GM19467 (cell line): ENCODE measurements around the gene ZNF513.

Experiments
- ATAC-seq: cut with Tn5 transposase; IDR thresholded peaks from one replicate; pipeline ENCODE4 v1.9.1; 2021; ENCODE audit warnings: mild to moderate bottlenecking, moderate library complexity; ENCODE audit not compliant: unreplicated experiment

The ZNF513 gene

DNA sequence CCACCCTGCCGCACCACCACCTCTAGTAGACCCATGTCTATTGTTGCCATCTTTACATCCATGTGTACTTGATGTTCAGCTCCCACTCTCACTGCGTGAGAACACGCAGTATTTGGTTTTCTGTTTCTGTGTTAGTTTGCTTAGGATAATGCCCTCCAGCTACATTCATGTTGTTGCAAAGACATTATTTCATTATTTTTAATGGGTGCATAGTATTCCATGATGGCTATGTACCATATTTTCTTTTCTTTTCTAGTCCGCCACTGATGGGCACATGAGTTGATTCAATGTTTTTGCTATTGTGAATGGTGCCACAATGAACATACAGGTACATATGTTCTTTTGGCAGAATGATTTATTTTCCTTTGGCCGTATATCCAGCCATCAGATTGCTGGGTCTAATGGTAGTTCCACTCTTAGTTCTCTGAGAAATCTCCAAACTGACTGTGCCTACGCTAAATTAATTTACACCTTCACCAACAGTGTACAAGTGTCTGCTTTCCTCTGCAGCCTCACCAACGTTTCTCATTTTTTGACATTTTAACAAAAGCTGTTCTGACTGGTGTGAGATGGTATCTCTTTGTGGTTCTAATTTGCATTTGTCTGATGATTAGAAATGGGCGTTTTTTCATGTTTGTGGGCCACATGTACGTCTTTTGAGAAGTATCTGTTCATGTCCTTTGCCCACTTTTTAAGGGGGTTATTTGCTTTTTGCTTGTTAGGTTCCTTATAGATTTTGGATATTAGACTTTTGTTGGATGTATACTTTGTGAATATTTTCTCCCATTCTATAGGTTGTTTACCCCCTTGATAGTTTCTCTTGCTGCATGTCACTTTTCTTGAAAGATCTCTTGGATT is 10.5 kb upstream of the ZNF513 start:
- no peak for ATAC-seq

GRCh38 chr2:27381577-27382181 is 1.1 kb upstream of the ZNF513 start:
- no peak for ATAC-seq

DNA sequence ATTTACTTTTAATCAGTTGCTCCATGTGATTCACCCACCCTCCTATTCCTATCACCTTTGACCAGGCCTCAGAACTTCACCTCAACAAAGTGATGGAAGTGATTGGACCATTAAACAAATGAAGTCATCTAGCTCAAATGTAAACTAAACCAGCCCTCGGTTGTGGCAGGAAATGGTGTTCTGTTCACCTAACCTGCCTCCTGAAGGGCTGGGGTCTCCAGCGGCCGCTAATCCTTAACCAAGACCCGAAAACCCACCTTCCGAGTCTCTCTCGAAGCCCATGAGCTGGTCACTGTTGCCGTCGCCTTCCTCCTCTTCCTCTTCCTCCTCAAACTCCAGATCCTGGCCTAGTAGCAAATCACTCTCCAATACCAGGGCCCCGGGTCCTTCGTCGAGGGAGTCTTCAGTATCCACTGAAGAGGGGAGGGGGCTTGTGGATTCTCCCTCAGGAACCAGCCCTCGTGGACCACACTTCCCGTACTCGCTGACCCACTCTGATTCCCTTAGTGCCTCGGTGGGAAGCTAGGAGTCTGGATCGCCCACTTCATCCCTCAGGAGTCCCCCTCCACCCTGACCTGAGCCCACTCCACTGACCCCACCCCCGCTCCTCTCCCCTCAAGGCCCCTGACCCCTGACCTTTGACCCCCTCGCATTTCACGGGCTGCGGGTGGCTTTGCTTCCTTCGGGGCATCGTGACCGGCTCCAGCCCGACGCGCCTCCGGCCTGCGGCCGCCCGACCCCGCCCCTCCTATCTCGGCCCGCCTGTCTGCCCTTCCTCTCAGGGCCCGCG is 503 bp downstream of the ZNF513 start:
- no peak for ATAC-seq

DNA sequence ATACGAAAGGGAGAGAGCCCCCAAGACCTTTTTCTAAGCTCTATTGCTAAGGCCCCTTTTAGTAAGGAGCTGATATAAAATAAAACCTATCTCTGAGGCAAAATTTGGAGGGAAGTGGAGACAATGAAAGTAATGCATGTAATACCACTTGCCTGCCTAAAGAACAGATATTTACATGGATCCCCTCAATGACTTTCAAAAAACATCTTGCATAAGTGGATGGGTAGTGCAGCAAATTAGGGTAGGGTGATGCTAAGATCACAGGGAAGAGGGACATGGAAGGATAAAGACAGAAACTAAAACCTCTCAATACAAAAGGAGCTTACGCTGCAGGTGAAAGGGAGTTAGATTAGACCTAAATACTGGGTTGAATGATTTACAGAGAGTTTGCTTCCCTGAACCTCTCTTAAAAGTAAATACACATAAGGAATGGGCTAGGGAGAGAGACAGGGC is 1.1 kb downstream of the ZNF513 start:
- ATAC-seq: no peak

DNA sequence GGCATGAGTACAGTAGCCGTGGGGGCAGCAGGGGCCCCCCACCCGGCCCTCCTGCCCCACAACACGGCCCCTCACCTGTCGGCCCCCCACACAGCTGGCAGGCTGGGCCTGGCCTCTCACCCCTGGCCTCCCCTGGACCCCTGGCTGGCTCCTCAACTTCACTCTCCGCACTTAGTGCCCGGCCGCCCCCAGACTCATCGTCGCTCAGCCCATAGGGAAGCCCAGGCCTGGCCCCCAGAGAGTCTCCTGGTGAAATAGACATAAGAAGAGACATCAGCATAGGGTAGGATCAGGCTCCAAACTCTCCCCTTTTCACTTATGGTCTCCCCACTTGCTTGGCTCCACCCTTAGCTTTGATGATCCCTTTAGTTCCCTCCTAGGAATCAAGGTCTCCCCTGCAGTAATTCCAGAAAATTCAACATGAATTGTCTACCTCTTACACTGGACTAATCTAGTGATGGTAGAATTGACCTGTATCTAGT is 1.7 kb downstream of the ZNF513 start:
- ATAC-seq: no peak

DNA sequence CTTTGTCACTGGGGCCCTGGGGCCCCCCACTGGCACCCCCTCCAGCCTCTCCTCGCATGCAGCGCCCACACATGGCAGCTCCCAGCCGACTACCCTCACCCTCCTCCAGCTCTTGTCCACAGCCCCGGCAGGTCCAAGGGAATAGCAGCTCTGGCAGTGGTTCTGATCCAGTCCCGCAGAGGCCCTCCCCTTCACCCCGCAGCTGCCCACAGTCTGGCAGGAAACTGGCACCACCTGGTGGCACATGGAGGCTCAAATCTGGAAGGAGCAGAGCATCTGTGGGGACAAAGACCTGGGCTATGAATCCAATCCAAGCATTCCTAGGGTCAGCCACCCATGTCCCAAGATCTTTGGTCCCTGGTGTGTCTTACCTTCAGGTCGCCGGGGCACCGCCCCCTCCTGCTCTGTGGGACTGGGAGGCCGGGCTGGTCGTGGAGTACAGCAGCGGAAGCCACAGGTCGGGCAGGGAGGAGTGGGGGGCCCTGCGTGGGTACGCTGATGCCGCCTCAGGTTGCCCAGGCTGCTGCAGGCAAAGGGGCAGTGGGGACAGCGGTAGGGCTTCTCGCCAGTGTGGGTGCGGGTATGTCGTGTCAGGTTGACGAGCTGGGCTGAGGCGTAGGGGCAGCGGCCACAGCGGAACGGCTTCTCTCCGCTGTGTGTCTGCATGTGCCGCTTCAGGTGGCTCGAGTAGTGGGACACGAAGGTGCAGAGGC is 2.3 kb downstream of the ZNF513 start:
- ATAC-seq: no peak

DNA sequence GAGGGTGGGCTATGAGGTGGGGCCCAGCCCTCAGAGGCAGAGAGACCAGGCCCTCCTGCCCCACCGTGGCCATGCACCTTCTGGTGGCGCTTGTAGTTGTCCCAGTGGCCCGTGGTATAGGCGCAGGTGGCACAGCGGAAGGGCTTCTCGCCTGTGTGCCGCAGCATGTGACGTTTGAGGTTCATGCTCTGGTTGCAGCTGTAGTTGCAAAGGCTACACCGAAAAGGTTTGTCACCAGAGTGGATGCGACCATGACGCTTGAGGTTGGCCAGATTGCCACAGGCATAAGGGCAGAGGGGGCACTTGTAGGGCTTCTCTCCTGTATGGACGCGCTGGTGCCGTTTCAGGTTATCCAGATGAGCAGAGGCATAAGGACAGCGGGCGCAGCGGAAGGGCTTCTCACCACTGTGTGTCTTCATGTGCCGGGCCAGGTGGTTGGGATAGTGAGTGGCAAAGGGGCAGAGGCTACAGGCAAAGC is 2.9 kb downstream of the ZNF513 start:
- no peak for ATAC-seq

- ATAC-seq: no peak
Observed at GRCh38 chr2:27376866-27377617, 3.5 kb downstream of the ZNF513 start.

DNA sequence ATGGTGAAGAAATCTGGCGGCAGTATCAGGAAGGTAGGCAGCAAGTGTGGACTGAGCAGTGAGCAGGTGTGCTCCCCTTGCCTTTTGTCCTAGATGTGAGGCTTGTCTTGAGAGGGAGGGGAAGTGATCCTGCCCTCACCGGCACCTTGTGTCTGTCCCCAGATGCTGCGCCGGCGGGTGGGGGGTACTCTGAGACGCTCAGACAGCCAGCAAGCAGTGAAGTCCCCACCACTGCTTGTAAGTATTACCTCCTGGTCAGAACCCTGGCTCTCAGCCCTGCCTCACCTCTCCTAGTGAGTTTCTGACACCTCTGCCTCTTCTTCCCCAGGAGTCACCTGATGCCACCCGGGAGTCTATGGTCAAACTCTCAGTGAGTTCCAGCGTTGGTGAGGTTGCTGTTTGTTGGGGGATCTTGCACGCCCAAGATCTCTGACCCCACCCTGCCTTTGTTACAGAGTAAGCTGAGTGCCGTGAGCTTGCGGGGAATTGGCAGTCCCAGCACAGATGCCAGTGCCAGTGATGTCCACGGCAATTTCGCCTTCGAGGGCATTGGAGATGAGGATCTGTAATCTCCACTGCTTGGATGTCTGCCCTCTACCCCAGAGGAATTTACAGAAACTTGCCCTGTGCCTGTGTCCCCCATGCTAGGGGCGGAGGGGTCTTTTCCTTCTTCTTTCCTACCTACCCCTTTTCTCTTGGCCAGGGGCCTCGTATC is 4.2 kb downstream of the ZNF513 start:
- no peak for ATAC-seq

- no peak for ATAC-seq
Observed at GRCh38 chr2:27375513-27376099, 4.9 kb downstream of the ZNF513 start.

GRCh38 chr2:27373567-27373966 is 7.0 kb downstream of the ZNF513 start:
- ATAC-seq: no peak

GRCh38 chr2:27372937-27373336 is 7.6 kb downstream of the ZNF513 start:
- ATAC-seq: no peak

DNA sequence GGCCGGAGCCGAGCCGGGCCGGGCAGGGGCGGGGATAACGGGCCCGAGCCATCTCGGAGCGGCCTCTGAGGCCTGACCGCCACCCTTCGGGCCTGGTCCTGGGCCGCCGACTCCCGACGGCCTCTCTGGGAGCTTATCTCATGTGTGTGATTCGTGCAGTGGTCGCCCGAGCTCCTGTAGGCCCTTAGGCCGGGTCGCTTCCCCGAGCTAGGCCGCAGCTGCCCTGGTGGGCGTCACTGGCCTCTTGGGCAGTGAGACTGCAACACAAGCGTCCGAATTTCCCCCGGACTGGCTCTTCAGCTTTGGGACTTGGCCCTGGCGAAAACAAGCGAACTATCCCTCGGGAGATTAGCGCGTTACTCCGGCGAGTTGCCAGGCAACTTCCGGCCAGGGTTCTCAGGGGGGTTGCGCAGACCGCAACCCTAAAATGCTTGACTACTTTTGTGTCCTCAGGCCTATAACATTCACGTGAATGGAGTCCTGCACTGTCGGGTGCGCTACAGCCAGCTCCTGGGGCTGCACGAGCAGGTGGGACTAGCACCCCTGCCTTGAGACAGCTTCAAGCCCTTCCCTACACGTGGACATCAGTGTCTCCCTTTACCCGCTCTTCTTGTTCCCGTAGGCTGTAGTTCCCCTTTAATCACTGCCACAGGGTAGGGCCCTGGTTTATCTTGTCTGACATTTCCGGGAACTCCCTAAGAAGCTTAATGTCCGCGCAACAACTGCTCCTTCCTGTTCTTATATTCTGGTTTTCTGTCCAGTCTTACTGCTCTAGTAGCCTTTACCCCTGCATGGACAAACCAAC is 9.5 kb downstream of the ZNF513 start:
- peak; percentile 19 for ATAC-seq

- ATAC-seq: peak; percentile 89
Observed at GRCh38 chr2:27370026-27370815, 10.3 kb downstream of the ZNF513 start, which contains the start of the genes EIF2B4 and SNX17. TSS of gene EIF2B4 (minus strand) at chr2:27370338. CDS start at chr2:27370314, 24 bp downstream. TSS of gene SNX17 (plus strand) at chr2:27370616. CDS start at chr2:27370744, 128 bp downstream.

- no peak for ATAC-seq
Observed at GRCh38 chr2:27369471-27370025, 11.0 kb downstream of the ZNF513 start.

DNA sequence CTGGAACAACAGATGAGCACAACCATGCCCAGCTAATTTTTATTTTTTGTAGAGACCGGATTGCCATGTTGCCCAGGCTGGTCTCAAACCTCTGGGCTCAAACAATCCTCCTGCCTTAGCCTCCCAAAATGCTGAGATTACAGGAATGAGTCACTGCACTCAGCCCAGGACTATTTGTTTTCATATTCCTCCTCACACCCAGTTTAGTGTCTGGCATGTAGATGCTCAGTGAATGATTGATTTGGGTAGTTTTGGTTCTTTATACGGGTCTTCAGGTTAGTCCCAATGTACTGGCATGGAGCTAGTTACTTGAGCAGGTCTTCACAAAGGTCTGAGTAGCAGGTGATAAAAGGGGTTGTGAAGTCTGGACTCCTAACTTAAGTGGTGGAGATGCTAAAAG is 16.6 kb downstream of the ZNF513 start:
- ATAC-seq: no peak
